C4-2B (cell line): ENCODE data around the gene PDK4.

Source experiments
- H3K27ac ChIP-seq: fragments of 450-650 bp; 2 replicates; pipeline ENCODE4 v1.5.1; 2017
- CTCF ChIP-seq: fragments of 450-650 bp; conservative IDR thresholded peaks from 2 replicates; pipeline ENCODE4 v1.5.1; 2017; ENCODE audit warnings: mild to moderate bottlenecking
- ZFX ChIP-seq: fragments of 450-650 bp; IDR thresholded peaks from 2 replicates; pipeline ENCODE4 v1.6.1; 2017

PDK4 gene

GRCh38 chr7:95623788-95624187 lies 27.5 kb upstream of the PDK4 start:
- H3K27ac ChIP-seq: no peak overlapping the region
- TF ChIP-seq ZFX (no peak), CTCF (no peak)

GRCh38 chr7:95622859-95623258 lies 26.5 kb upstream of the PDK4 start:
- H3K27ac ChIP-seq: no peak overlapping the region
- TF ChIP-seq CTCF (no peak), ZFX (no peak)

GRCh38 chr7:95622001-95622549 lies 25.8 kb upstream of the PDK4 start:
- TF ChIP-seq CTCF (no peak), ZFX (no peak)
- H3K27ac ChIP-seq: peak overlapping the region; percentile 8; the same call in 1 of the 2 replicates

- no peak overlapping the region for H3K27ac ChIP-seq
- no peak for TF ChIP-seq ZFX
- TF ChIP-seq CTCF: no peak
Observed at GRCh38 chr7:95621404-95621803, 25.1 kb upstream of the PDK4 start.

- TF ChIP-seq ZFX (no peak), CTCF (no peak)
- no peak overlapping the region for H3K27ac ChIP-seq
Observed at GRCh38 chr7:95620631-95621030, 24.3 kb upstream of the PDK4 start.

GRCh38 chr7:95619921-95620320 lies 23.6 kb upstream of the PDK4 start:
- no peak overlapping the region for H3K27ac ChIP-seq
- TF ChIP-seq ZFX (no peak), CTCF (no peak)

GRCh38 chr7:95619517-95619916 lies 23.2 kb upstream of the PDK4 start:
- TF ChIP-seq CTCF: no peak
- no peak for TF ChIP-seq ZFX
- H3K27ac ChIP-seq: no peak overlapping the region
